Left ventricle myocardium inferior (tissue), 1 donor: ENCODE results near the gene MAGEF1. TPM values are rescaled to one million over a fixed set of nuclear protein-coding genes. Genes with fewer than 3 reads are reported as not detected.
A peak's percentile ranks its signal among the peaks of the same experiment; 100 is the strongest.
"Not testable (repeated sequence)": the region's sequence is repeated elsewhere in the genome, so short reads cannot be mapped to it uniquely, and the experiment has no call there.

Source experiments
- DNase-seq: peaks from one replicate; pipeline ENCODE4 v3.0.0-alpha.2; 2020
- H3K27ac ChIP-seq: fragments of 200-600 bp; replicated peaks from 2 replicates; pipeline ENCODE4 v1.8.0; 2021
- H3K27me3 ChIP-seq: fragments of 200-600 bp; 2 replicates; pipeline ENCODE4 v1.8.0; 2021; ENCODE audit warnings: low read depth
- H3K36me3 ChIP-seq: fragments of 200-600 bp; 2 replicates; pipeline ENCODE4 v1.8.0; 2021
- H3K4me1 ChIP-seq: fragments of 200-600 bp; 2 replicates; pipeline ENCODE4 v1.8.0; 2021
- H3K4me3 ChIP-seq: fragments of 200-600 bp; 2 replicates; pipeline ENCODE4 v1.8.0; 2021; ENCODE audit warnings: mild to moderate bottlenecking, moderate library complexity
- H3K9me3 ChIP-seq: fragments of 200-600 bp; replicated peaks from 2 replicates; pipeline ENCODE4 v1.8.0; 2021
- intact Hi-C: fragments of 100-400 bp; cut with micrococcal nuclease; formaldehyde crosslinking; loops from one replicate; pipeline ENCODE4 v1.11.0; 2022
- total RNA-seq: library from RNA; stranded (reverse); fragmentation: NEBNext Ultra II Directional; extraction: Animal tissue kit (Norgen Biotek cat#: 25700); gene quantifications from one replicate; pipeline ENCODE4 v1.2.1, GENCODE V29; 2021
- TF ChIP-seq, protein P1 (sequence below): fragments of 200-600 bp; IDR thresholded peaks from 2 replicates; pipeline ENCODE4 v1.8.0; 2021; ENCODE audit warnings: antibody characterized with exemption, mild to moderate bottlenecking, borderline replicate concordance
- donor health status: DM: no; HTN: yes; CAD: no; lungs with severe emphysema.

MAGEF1 gene
- total RNA-seq, 1 donor from 2014 or later, result 35.7 TPM

DNA sequence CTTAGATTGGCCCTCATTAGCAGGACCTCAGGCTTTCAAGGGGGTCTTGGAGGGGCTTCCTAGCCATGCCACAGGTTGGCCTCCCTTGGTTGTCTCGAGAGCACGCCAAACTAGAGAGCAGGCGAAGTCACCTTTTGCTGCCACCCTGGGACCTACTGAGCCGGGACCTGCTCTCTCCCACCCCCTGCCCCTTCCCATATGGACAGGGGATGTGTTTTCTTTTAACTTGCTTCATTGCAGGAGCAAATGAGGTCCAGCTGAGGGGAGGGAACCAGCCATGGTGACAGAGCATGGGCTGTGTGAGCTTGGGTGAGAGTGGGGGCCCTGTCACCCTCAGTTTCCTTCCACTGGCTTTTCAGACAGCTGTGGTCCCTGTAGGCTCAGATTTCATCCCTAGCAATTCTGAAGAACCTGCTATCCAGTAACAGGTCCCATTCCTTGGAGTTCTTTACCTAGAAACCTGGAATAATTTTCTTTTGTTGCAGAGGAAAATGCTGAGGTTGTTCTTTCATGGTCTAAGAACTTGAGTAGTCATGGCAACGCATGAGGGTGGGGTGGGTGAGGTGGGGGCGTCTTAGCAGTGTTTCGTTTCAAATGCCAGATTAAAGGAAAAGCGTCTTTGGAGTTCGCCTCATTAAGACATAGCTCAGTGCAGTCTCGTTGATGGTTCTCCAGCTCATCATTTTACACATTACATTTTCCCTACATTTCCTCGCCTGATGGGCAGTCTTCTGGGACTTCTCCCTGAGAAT is 20.1 kb upstream of the MAGEF1 start:
- TF ChIP-seq, protein P1, sequence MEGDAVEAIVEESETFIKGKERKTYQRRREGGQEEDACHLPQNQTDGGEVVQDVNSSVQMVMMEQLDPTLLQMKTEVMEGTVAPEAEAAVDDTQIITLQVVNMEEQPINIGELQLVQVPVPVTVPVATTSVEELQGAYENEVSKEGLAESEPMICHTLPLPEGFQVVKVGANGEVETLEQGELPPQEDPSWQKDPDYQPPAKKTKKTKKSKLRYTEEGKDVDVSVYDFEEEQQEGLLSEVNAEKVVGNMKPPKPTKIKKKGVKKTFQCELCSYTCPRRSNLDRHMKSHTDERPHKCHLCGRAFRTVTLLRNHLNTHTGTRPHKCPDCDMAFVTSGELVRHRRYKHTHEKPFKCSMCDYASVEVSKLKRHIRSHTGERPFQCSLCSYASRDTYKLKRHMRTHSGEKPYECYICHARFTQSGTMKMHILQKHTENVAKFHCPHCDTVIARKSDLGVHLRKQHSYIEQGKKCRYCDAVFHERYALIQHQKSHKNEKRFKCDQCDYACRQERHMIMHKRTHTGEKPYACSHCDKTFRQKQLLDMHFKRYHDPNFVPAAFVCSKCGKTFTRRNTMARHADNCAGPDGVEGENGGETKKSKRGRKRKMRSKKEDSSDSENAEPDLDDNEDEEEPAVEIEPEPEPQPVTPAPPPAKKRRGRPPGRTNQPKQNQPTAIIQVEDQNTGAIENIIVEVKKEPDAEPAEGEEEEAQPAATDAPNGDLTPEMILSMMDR, result no peak
- Histone ChIP-seq H3K27ac (no peak overlapping the region), H3K9me3 (no peaks in the 10 kb centered on the region), H3K4me1 (peaks cover 3% of the 10 kb centered on the region), H3K36me3 (no peaks in the 10 kb centered on the region), H3K27me3 (peaks cover 9% of the 10 kb centered on the region), H3K4me3 (no peak overlapping the region)
- no peak for DNase-seq
- intact Hi-C loops, result no loop called here

DNA sequence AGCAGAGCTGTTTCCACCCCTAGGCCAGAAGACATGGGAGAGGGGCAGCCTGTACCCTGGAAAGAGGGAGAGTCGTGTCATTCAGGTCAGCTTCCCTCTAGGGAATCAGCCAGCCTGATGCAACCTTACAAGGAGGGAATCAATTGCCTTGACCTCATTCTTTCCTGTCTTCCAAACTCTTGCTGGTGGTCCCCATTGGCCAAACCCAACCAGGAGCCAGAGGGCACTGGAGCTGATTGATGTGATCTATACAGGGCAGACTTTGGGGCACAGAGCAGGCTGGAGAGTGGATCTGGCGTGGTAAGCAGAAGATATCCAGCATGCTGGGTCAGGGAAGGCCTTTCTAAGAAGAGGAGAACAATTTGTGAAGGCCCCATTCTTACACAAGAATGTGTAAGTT is 19.1 kb upstream of the MAGEF1 start:
- no peaks in the 10 kb centered on the region for H3K9me3 ChIP-seq
- DNase-seq, result no peak
- H3K36me3 ChIP-seq, result no peaks in the 10 kb centered on the region
- H3K27me3 ChIP-seq, result peaks cover 9% of the 10 kb centered on the region
- TF ChIP-seq, protein P1, result no peak
- H3K4me3 ChIP-seq, result no peak overlapping the region
- intact Hi-C loops, result no loop called here
- H3K4me1 ChIP-seq, result peaks cover 3% of the 10 kb centered on the region
- no peak overlapping the region for H3K27ac ChIP-seq

DNA sequence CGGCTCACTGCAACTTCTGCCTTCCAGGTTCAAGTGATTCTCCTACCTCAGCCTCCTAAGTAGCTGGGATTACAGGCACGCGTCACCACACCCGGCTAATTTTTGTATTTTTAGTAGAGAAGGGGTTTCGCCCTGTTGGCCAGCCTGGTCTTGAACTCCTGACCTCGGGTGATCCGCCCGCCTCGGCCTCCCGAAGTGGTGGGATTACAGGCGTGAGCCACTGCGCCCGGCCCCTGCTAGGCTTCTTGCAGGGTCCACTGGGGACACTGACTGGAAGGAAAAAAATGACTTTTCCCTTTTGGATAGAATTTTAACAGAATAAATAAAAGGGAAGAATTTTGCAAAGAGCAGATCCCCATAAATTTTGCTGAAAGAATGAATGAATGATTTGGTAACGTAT is 17.3 kb upstream of the MAGEF1 start:
- H3K27ac ChIP-seq, H3K4me3 ChIP-seq, H3K27me3 ChIP-seq, H3K9me3 ChIP-seq, H3K4me1 ChIP-seq, intact Hi-C loops, H3K36me3 ChIP-seq, DNase-seq: not testable (repeated sequence)

DNA sequence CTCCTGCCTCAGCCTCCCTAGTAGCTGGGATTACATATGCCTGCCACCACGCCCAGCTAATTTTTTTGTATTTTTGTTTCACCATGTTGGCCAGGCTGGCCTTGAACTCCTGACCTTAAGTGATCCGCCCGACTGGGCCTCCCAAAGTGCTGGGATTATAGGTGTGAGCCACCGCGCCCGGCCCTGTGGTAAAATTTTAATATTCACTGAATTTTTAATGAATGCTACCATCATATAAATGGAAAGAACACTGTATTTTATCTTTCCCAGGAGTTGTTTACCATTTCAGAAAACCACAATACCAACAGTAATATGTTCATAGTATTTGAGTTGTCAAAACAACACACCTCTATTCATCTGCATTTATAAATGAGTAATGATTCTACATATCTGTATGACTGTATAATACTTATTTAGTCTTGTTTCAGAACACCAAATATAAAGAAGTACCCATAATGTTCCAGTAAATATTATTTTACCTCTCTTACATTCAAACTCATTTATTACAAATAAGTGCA is 16.2 kb upstream of the MAGEF1 start:
- no peak for DNase-seq
- Histone ChIP-seq H3K4me3 (no peak overlapping the region), H3K9me3 (no peaks in the 10 kb centered on the region), H3K27ac (no peak overlapping the region), H3K36me3 (no peaks in the 10 kb centered on the region), H3K4me1 (peaks cover 3% of the 10 kb centered on the region), H3K27me3 (no peaks in the 10 kb centered on the region)
- TF ChIP-seq, protein P1, result no peak
- intact Hi-C loops, result no loop called here

DNA sequence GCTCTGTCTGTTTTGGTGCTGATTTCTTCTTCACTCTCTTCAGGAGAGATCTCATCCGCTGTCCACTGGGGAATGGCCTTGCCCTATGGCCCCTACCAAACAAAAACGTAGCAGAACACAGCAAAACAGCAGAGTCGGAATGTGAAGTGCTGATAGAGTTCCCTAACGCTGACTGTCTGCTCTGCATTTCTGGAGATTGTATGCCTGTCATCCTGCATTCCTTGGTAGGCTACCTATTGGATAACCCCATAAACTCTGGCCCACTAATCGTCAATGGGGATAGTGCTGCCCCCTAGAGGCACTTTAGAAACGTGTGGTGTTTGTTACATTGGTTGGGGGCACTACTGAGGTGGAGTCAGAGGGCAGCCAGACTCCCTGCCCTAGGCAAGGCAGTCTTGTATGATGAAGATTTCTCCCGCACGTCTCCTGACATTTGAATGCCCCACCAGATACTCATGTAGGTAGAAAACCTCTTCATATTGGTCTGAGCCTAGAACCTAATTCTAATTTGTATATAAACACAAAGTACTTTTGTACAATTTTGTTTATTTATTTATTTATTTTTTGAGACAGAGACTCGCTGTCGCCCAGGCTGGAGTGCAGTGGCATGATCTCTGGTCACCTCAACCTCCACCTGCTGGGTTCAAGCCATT is 15.6 kb upstream of the MAGEF1 start:
- intact Hi-C loops, result no loop called here
- TF ChIP-seq, protein P1, result peak; percentile 84
- H3K4me3 ChIP-seq, result no peak overlapping the region
- peak; percentile 28 for DNase-seq
- H3K9me3 ChIP-seq, result no peaks in the 10 kb centered on the region
- peaks cover 3% of the 10 kb centered on the region for H3K4me1 ChIP-seq
- no peak overlapping the region for H3K27ac ChIP-seq
- H3K27me3 ChIP-seq, result no peaks in the 10 kb centered on the region
- H3K36me3 ChIP-seq, result no peaks in the 10 kb centered on the region

DNA sequence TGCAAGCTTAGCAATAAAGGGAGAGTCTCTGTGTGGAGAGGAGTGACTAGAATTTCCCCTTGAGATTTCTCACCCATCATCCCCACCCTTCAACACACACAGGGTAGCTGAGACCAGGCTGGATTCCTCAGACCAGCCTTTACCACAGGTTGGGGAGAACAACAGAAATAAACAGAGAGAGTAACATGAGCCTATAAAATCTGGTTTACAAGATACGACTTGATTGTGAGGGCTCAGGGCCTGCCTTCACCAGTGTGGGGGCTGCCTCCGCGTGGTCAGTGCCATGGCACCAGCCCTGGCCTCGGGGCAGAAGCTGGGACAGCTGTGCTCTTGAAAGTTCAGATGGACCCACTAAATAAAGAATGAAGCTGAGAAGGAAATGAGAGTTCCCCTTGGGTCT is 14.6 kb upstream of the MAGEF1 start:
- no peak for DNase-seq
- Histone ChIP-seq H3K27ac (no peak overlapping the region), H3K4me1 (peaks cover 3% of the 10 kb centered on the region), H3K9me3 (no peaks in the 10 kb centered on the region), H3K36me3 (no peaks in the 10 kb centered on the region), H3K27me3 (no peaks in the 10 kb centered on the region), H3K4me3 (no peak overlapping the region)
- intact Hi-C loops, result no loop called here
- TF ChIP-seq, protein P1, result no peak
